Stimulated activated naive CD4-positive, alpha-beta T cell treated with Interleukin-2 at 50 U/mL for 16 hours (primary cell): ENCODE data around the gene PTGES.

ENCODE experiments used
- DNase-seq: peaks from one replicate; lab custom pipeline; 2025; lab: John Stamatoyannopoulos, UW

PTGES gene

DNA sequence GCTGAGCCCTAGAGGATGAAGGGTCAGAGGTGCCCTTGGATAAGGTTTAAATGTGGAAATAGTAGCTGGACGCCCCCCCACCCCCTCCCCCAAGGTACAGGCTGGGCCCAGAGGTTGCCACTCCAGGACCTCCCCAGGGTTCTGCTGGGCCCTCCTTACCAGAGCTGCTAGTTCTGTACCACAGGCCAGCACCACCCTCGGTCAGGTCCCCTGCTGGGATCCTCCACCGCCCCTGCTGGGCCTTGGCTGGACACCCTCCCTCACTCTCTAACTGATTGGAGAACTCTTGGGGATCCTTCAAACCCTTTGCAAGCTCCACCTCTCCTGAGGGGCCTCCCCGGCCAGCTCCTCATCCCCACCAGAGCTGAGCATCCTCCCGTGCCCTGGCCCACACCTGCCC lies 34.9 kb downstream of the PTGES start:
- no peak for DNase-seq

DNA sequence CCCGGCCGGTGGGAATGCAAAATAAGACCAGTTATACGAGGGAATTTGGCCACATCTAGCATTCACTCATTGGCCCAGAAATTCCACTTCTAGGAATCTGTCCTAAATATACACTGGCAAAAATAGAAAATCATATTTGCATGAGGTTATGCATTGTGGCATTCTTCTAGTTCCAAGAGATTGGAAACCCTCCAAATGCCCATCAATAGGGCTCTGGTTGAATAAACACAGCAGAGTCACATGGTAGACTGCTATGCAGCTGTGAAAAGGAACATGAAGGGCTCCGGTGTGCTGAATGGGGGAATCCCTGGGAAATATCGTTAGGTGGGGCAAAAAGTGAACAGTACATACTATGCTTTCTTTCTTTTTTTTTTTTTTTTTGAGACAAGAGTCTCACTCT lies 36.8 kb downstream of the PTGES start:
- DNase-seq: no peak

- DNase-seq: no peak
These were observed 38.3 kb downstream of the PTGES start for GRCh38 chr9:129714511-129715061.

GRCh38 chr9:129713402-129713679 lies 39.5 kb downstream of the PTGES start:
- no peak for DNase-seq

DNA sequence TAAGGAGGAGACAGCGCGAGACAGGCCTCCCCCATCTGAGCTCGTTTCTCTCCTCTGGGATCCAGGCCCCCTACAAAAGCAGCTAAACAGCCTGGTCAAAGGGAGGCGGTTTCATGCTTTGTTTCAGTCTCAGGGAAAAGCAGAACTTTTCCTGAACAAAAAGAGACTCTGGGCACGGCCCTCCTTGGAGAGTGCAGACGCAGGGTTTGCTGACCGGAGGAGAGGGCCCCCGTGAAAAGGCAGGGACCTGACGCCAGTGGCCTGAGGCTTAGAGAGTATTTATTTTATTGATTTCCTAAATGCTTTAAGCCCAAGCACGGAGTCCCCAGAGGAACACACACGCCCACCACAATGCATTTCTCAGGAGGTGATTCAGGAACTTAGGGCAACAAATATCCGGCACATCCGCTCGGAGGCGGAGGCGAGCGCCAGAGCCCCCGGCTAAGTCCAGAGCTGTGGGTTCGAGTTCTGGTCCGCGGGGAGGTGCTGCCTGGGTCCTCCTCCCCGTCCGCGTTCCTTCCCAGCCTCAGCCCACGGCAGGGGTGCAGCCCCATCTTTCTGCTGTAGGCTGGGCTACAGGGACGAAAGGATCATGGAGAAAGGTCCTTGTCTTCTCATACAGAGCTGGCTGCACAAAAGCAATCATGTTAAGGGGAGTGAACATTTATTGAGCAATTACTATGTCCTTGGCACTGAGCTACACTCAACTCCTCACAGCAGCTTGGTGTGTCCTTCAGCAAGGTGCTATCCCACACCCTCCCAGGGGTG lies 40.0 kb downstream of the PTGES start:
- DNase-seq: no peak

- DNase-seq: no peak
These were observed 42.7 kb downstream of the PTGES start for GRCh38 chr9:129710169-129710453.

- DNase-seq: no peak
These were observed 43.2 kb downstream of the PTGES start for GRCh38 chr9:129709438-129710168.

GRCh38 chr9:129708793-129709192 lies 44.0 kb downstream of the PTGES start:
- DNase-seq: no peak

DNA sequence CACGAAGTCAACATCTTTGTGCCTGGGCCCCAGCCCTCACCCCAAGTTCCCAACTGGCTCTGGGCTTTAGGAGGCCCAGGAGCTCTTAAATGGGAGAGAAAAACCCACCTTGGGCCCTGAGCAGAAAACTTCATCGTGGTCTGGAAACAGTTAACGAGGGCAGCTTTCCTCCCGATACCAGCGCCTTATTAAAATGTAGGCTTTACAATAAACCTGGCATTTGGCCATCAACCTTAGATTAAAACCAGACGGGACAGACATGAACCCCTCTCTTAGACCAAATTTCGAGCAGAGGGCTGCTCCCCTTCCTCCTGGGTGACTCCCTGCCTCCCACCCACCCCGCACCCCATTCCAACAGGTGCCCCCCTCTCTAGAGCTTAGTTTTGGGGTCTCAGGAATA lies 48.0 kb downstream of the PTGES start:
- DNase-seq: no peak

- DNase-seq: no peak
These were observed 49.0 kb downstream of the PTGES start for GRCh38 chr9:129703667-129704355.

GRCh38 chr9:129702589-129703520 lies 50.0 kb downstream of the PTGES start:
- no peak for DNase-seq

GRCh38 chr9:129701549-129701948 lies 51.3 kb downstream of the PTGES start:
- DNase-seq: no peak

DNA sequence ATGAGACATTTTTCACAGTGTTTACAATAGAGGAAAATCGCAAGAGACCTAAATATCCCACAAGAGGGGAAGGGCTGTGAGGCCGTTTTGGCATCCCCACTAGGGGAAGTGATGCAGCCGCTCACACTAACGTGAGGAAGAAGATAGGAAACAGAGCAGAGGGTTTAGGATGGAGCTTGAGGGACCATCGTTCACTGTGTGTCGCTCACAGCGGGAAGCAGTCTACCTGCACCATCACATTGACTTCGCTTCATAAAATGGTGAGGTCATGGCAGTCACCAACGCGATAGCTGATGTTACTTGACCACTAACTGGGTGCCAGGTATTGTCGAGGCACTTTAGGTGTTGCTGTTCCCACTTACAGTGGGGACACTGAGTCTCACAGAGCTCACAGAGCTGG lies 51.8 kb downstream of the PTGES start:
- no peak for DNase-seq

- no peak for DNase-seq
These were observed 54.5 kb downstream of the PTGES start for GRCh38 chr9:129698254-129698757.

DNA sequence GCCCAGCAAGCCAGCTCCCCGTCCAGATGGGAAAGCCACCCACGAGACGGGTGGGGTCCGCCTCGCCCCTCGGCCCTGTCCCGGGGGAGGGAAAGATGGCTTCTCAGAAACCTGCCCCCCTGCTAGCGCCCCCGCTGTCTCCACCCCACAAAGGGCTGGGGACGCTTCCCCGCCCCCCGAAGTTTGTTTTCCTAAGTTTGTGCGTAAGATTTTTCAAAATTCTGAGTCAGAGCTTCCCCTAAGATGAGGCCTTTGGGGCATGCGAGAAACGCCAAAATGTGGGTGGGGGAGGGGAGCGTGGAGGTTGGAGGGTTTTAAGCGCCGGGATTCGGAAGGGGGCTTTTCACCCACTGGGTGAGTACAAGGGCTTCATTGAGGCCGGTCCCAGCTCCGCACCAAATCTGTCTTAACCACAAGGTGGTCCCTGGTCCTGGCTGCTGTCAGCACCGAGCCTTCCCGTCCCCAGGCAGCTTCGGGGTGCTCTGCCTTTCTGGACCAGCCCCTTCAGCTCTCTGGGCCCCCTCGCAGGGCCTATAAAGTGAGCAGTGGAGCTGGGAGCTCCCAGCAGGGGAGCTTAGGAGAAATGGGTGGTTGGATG lies 55.1 kb downstream of the PTGES start:
- DNase-seq: no peak

- DNase-seq: no peak
These were observed 55.7 kb downstream of the PTGES start for GRCh38 chr9:129696944-129697655.

- no peak for DNase-seq
These were observed 57.0 kb downstream of the PTGES start for GRCh38 chr9:129695870-129696269.

- no peak for DNase-seq
These were observed 58.6 kb downstream of the PTGES start for GRCh38 chr9:129694243-129694646.

DNA sequence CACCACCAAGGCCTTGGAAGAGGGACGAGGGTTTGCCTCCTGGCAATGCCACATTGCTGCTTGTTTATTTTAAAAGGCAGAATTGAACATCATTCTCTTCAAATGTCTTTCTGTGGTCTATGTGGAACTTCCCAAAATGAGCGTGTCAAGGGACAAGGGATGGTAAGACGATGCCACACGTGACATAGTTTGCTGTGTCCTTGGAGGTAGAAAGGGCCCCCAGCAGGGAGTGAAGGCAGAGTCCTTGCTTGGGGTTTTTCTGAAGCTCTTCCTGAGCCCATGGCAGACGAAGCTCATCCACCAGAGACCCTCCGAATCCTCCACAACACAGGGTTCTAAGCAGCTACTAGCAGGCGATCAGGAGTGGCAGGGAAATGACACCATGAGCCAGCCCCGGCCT lies 59.1 kb downstream of the PTGES start:
- no peak for DNase-seq

GRCh38 chr9:129692534-129692933 lies 60.3 kb downstream of the PTGES start:
- DNase-seq: no peak
